Gastrocnemius medialis (tissue), 4 donors: ENCODE data around the gene SYCP2. TPM values are rescaled to one million over a fixed set of nuclear protein-coding genes. Genes with fewer than 3 reads are reported as not detected.
A peak's percentile ranks its signal among the peaks of the same experiment; 100 is the strongest.
"Not testable (repeated sequence)": the region's sequence is repeated elsewhere in the genome, so short reads cannot be mapped to it uniquely, and the experiment has no call there.

ENCODE experiments used
- ATAC-seq, 2 donors: fragments of 150-250 bp; one replicate each; pipeline ENCODE4 v1.9.1; 2016
- DNase-seq, 2 donors: peaks; one replicate each; pipeline ENCODE4 v3.0.0-alpha.2; 2019
- H3K27ac ChIP-seq, 4 donors: fragments of 200-600 bp; sonication (generic); 1 replicate in 1 of 4; 2 replicates in 3 of 4; pipeline ENCODE4 v1.5.1; 2016 to 2018; ENCODE audit warnings: mild to moderate bottlenecking in 2 of 4, moderate library complexity in 1 of 4
- H3K27me3 ChIP-seq, 3 donors: fragments of 200-600 bp; sonication (generic) in 2 of 3; 1 replicate in 1 of 3; 2 replicates in 2 of 3; pipeline versions ENCODE4 v1.5.1 to v1.6.0; 2016 to 2019; ENCODE audit warnings: mild to moderate bottlenecking in 1 of 3, moderate library complexity in 1 of 3
- H3K36me3 ChIP-seq, 2 donors: fragments of 200-600 bp; sonication (generic) in 1 of 2; one replicate each; pipeline ENCODE4 v1.5.1; 2017 to 2018
- H3K4me1 ChIP-seq, 2 donors: fragments of 200-600 bp; sonication (generic) in 1 of 2; one replicate each; pipeline ENCODE4 v1.5.1; 2016 to 2017; ENCODE audit warnings: mild to moderate bottlenecking in 2 of 2
- H3K4me3 ChIP-seq, 4 donors: fragments of 200-600 bp; sonication (generic) in 3 of 4; 1 replicate in 1 of 4; 2 replicates in 3 of 4; pipeline ENCODE4 v1.5.1; 2016 to 2019; ENCODE audit warnings: mild to moderate bottlenecking in 2 of 4
- H3K9me3 ChIP-seq, 3 donors: fragments of 200-600 bp; sonication (generic) in 2 of 3; 1 replicate in 1 of 3; 2 replicates in 2 of 3; pipeline ENCODE4 v1.5.1; 2016 to 2019
- POLR2A ChIP-seq, 2 donors: fragments of 450-650 bp; IDR thresholded peaks; one replicate each; pipeline ENCODE4 v1.6.1; 2017; ENCODE audit warnings: antibody characterized with exemption in 2 of 2, mild to moderate bottlenecking in 2 of 2, moderate library complexity in 2 of 2
- in situ Hi-C, 4 donors: fragments of 200-750 bp; cut with MboI; loops; one replicate each; pipeline versions ENCODE4 v1.15.0 to v1.8.0; 2017; ENCODE audit warnings: low sequenced_read_pairs in 4 of 4
- intact Hi-C: fragments of 100-400 bp; cut with DNase I; formaldehyde crosslinking; loops from one replicate; pipeline ENCODE4 v1.15.1; 2023; ENCODE audit warnings: low total_unique reads
- total RNA-seq, 4 donors: library from RNA; depleted of rRNA; stranded (reverse); fragments of >200 nt; gene quantifications; one replicate each; pipeline versions ENCODE4 v1.1.0 to v1.2.3, GENCODE V29; 2016
- TF ChIP-seq, protein P1 (sequence below), 5 experiments: fragments of 450-650 bp in 3 of 5; fragments of 200-600 bp in 2 of 5; sonication (generic) in 2 of 5; IDR thresholded peaks in 4 of 5; conservative IDR thresholded peaks in 1 of 5; 1 replicate in 4 of 5; 2 replicates in 1 of 5; pipeline ENCODE4 v1.5.1; 2016 to 2019; ENCODE audit warnings: antibody characterized with exemption in 5 of 5, mild to moderate bottlenecking in 3 of 5, moderate library complexity in 3 of 5

The SYCP2 gene
- total RNA-seq, 4 donors from 2014 or later, result 0.10 to 0.78 (median 0.39) TPM

- no peaks in the 10 kb centered on the region for H3K9me3 ChIP-seq
- TF ChIP-seq, protein P1, sequence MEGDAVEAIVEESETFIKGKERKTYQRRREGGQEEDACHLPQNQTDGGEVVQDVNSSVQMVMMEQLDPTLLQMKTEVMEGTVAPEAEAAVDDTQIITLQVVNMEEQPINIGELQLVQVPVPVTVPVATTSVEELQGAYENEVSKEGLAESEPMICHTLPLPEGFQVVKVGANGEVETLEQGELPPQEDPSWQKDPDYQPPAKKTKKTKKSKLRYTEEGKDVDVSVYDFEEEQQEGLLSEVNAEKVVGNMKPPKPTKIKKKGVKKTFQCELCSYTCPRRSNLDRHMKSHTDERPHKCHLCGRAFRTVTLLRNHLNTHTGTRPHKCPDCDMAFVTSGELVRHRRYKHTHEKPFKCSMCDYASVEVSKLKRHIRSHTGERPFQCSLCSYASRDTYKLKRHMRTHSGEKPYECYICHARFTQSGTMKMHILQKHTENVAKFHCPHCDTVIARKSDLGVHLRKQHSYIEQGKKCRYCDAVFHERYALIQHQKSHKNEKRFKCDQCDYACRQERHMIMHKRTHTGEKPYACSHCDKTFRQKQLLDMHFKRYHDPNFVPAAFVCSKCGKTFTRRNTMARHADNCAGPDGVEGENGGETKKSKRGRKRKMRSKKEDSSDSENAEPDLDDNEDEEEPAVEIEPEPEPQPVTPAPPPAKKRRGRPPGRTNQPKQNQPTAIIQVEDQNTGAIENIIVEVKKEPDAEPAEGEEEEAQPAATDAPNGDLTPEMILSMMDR (IDR thresholded peaks at IDR 0.05 in 4 of 5, conservative IDR thresholded peaks at IDR 0.05 in 1 of 5), result no peak
- no peak for TF ChIP-seq POLR2A (IDR thresholded peaks at IDR 0.05)
- DNase-seq, result no peak
- peaks cover 0 to 3% of the 10 kb centered on the region in 2 donors for H3K4me1 ChIP-seq
- H3K36me3 ChIP-seq, result no peaks in the 10 kb centered on the region
- in situ Hi-C loops (no loop called here), intact Hi-C loops (no loop called here)
- no peak for ATAC-seq
- no peaks in the 10 kb centered on the region for H3K27me3 ChIP-seq
- no peak overlapping the region for H3K4me3 ChIP-seq
- H3K27ac ChIP-seq, result no peak overlapping the region
Observed at GRCh38 chr20:59861401-59861800, 72.0 kb downstream of the SYCP2 start.

DNA sequence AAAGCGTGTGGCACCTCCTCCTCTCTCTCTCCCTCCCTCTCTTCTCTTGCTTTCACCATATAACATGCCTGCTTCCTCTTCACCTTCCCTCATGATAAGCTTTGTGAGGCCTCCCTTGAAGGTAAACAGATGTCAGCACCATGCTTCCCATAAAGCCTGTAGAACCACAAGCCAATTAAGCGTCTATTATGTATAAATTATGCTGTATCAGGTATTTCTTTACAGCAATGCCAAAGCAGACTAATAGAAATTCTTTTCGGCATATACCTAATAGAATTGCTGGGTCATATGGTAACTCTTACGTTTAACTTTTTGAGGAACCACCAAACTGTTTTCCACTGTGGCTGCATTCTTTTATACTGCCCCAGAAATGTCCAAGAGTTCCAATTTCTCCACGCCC lies 75.0 kb downstream of the SYCP2 start:
- intact Hi-C loops, result no loop called here
- TF ChIP-seq, protein P1 (IDR thresholded peaks at IDR 0.05 in 4 of 5, conservative IDR thresholded peaks at IDR 0.05 in 1 of 5), result no peak
- no peak for TF ChIP-seq POLR2A (IDR thresholded peaks at IDR 0.05)

DNA sequence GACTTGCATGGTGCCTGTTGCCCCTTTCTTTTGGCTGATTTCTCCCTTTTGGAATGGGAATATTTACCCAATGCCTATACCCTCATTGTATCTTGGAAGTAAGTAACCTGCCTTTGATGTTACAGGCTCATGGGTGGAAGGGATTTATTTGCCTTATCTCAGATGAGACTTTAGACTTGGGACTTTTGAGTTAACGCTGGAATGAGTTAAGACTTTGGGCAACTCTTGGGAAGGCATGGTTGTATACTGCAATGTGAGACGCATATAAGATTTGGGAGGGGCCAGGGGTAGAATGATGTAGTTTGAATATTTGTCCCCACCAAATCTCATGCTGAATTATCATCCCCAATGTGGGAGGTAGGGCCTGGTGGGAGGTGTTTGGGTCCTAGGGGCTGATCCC lies 75.5 kb downstream of the SYCP2 start:
- H3K36me3 ChIP-seq, result no peaks in the 10 kb centered on the region
- no peak overlapping the region for H3K27ac ChIP-seq
- ATAC-seq (no peak), DNase-seq (no peak)
- no peaks in the 10 kb centered on the region for H3K27me3 ChIP-seq
- H3K4me3 ChIP-seq, result no peak overlapping the region
- intact Hi-C loops, result no loop called here
- peaks cover 0 to 3% of the 10 kb centered on the region in 2 donors for H3K4me1 ChIP-seq
- in situ Hi-C loops, result no loop called here
- TF ChIP-seq, protein P1 (IDR thresholded peaks at IDR 0.05 in 4 of 5, conservative IDR thresholded peaks at IDR 0.05 in 1 of 5), result no peak
- no peak for TF ChIP-seq POLR2A (IDR thresholded peaks at IDR 0.05)
- H3K9me3 ChIP-seq, result no peaks in the 10 kb centered on the region

More for the DNA sequence above, 75.0 kb downstream of the SYCP2 start:
- Histone ChIP-seq H3K27ac (no peak overlapping the region), H3K4me3 (no peak overlapping the region), H3K27me3 (no peaks in the 10 kb centered on the region), H3K4me1 (peaks cover 0 to 3% of the 10 kb centered on the region in 2 donors), H3K9me3 (no peaks in the 10 kb centered on the region), H3K36me3 (no peaks in the 10 kb centered on the region)
- no peak for DNase-seq
- in situ Hi-C loops, result no loop called here
- ATAC-seq, result no peak

DNA sequence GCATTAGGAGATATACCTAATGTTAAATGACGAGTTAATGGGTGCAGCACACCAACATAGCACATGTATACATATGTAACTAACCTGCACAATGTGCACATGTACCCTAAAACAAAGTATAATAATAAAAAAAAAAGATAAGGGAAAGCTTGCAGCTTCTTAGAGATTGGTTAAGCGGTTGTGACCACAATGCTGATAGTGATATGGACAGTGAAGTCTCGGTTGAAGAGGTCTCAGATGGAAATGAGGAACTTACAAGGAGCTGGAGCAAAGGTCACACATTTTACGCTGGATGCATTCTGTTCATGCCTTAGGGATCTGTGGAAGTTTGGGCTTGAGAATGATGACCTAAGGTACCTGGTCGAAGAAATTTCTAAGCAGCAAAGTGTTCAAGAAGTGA lies 76.5 kb downstream of the SYCP2 start:
- H3K4me3 ChIP-seq, intact Hi-C loops, H3K36me3 ChIP-seq, H3K4me1 ChIP-seq, DNase-seq, H3K27ac ChIP-seq, H3K9me3 ChIP-seq, ATAC-seq, H3K27me3 ChIP-seq, in situ Hi-C loops: not testable (repeated sequence)

DNA sequence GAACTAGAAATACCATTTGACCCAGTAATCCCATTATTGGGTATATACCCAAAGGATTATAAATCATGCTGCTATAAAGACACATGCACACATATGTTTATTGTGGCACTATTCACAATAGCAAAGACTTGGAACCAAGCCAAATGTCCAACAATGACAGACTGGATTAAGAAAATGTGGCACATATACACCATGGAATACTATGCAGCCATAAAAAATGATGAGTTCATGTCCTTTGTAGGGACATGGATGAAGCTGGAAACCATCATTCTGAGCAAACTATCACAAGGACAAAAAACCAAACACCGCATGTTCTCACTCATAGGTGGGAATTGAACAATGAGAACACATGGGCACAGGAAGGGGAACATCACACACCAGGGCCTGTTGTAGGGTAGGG lies 76.9 kb downstream of the SYCP2 start:
- H3K9me3 ChIP-seq, H3K27ac ChIP-seq, H3K27me3 ChIP-seq, intact Hi-C loops, H3K4me1 ChIP-seq, H3K36me3 ChIP-seq, ATAC-seq, H3K4me3 ChIP-seq, in situ Hi-C loops, DNase-seq: not testable (repeated sequence)

GRCh38 chr20:59850018-59850641 lies 83.3 kb downstream of the SYCP2 start:
- intact Hi-C loops, result loop anchor here (1.0 kb wide), 1 partner anchor 67 kb away; no protein-coding TSS in a partner anchor
- Histone ChIP-seq H3K27me3 (no peaks in the 10 kb centered on the region), H3K4me3 (no peak overlapping the region), H3K36me3 (no peaks in the 10 kb centered on the region), H3K9me3 (no peaks in the 10 kb centered on the region), H3K27ac (no peak overlapping the region), H3K4me1 (no peaks in the 10 kb centered on the region)
- no peak for ATAC-seq
- DNase-seq, result no peak
- TF ChIP-seq, protein P1 (IDR thresholded peaks at IDR 0.05 in 4 of 5, conservative IDR thresholded peaks at IDR 0.05 in 1 of 5), result peak; percentile 9 to 57 (median 29)
- TF ChIP-seq POLR2A (IDR thresholded peaks at IDR 0.05), result no peak
- in situ Hi-C loops, result loop anchor here in 1 of 4 donors (5.0 kb wide), 1 partner anchor 58 kb away; no protein-coding TSS in a partner anchor
